A549 (cell line): ENCODE measurements around the gene ARID5B.

ENCODE experiments used
- CTCF ChIP-seq: fragments of >200 bp; sonication (Bioruptor Twin); formaldehyde crosslinking; IDR thresholded peaks from 3 replicates; pipeline ENCODE4 v1.5.1; 2016
- EP300 ChIP-seq, 2 experiments: fragments of >200 bp; sonication (Bioruptor Twin); formaldehyde crosslinking; IDR thresholded peaks; 2 replicates in 1 of 2; 3 replicates in 1 of 2; pipeline ENCODE4 v1.6.1; 2016 to 2017
- MAFK ChIP-seq: fragments of 450-650 bp; IDR thresholded peaks from 2 replicates; pipeline ENCODE4 v1.6.1; 2014; ENCODE audit not compliant: partially characterized antibody
- POLR2A ChIP-seq: IDR thresholded peaks from 2 replicates; pipeline ENCODE4 v1.6.1; 2012; ENCODE audit warnings: mild to moderate bottlenecking, low read length
- SREBF2 ChIP-seq: fragments of 450-650 bp; IDR thresholded peaks from 2 replicates; pipeline ENCODE4 v1.6.1; 2014; ENCODE audit warnings: mild to moderate bottlenecking, moderate library complexity

- no peak for TF ChIP-seq SREBF2
- peak; percentile 35; the same call in 2 of the 3 replicates for TF ChIP-seq CTCF
- TF ChIP-seq POLR2A: no peak
- no peak for TF ChIP-seq MAFK
- TF ChIP-seq EP300 (IDR thresholded peaks at IDR 0.05): no peak
Measured at GRCh38 chr10:62076891-62077290, 175.4 kb downstream of the ARID5B start.
